GM23338 (cell line): Measurements from ENCODE around the gene ZNF766.

ENCODE experiments used
- CREB1 ChIP-seq: fragments of 250-450 bp; sonication (Bioruptor Pico); IDR thresholded peaks from 2 replicates; pipeline ENCODE4 v1.5.0; 2020; ENCODE audit warnings: low read depth, mild to moderate bottlenecking, moderate library complexity
- CTCF ChIP-seq, 2 experiments: fragments of 200-600 bp in 1 of 2; sonication (generic) in 1 of 2; conservative IDR thresholded peaks; 2 replicates each; pipeline versions ENCODE4 v1.5.1 to v1.6.1; 2016 to 2017; ENCODE audit warnings: antibody characterized with exemption in 2 of 2, low read depth in 2 of 2, mild to moderate bottlenecking in 2 of 2, moderate library complexity in 1 of 2
- ETS1 ChIP-seq: IDR thresholded peaks from 2 replicates; pipeline ENCODE4 v1.6.1; 2016; ENCODE audit warnings: antibody characterized with exemption
- EZH2 ChIP-seq: fragments of 200-600 bp; sonication (generic); IDR thresholded peaks from one replicate; pipeline ENCODE4 v1.8.0; 2017; ENCODE audit warnings: antibody characterized with exemption, mild to moderate bottlenecking, low read depth; ENCODE audit not compliant: unreplicated experiment
- EZH2phosphoT487 ChIP-seq: fragments of 200-600 bp; sonication (generic); IDR thresholded peaks from one replicate; pipeline ENCODE4 v1.8.1; 2018; ENCODE audit warnings: antibody characterized with exemption; ENCODE audit not compliant: unreplicated experiment
- JUNB ChIP-seq: IDR thresholded peaks from one replicate; pipeline ENCODE4 v1.6.1; 2016; ENCODE audit warnings: antibody characterized with exemption; ENCODE audit not compliant: unreplicated experiment
- NANOG ChIP-seq: IDR thresholded peaks from 2 replicates; pipeline ENCODE4 v1.6.1; 2016; ENCODE audit warnings: antibody characterized with exemption, borderline replicate concordance
- POLR2AphosphoS5 ChIP-seq: IDR thresholded peaks from 2 replicates; pipeline ENCODE4 v1.6.1; 2016; ENCODE audit warnings: antibody characterized with exemption, low read depth
- REST ChIP-seq: IDR thresholded peaks from one replicate; pipeline ENCODE4 v1.6.1; 2018; ENCODE audit warnings: antibody characterized with exemption; ENCODE audit not compliant: unreplicated experiment
- ZNF114 ChIP-seq: fragments of 250-450 bp; sonication (Bioruptor Pico); IDR thresholded peaks from 2 replicates; pipeline ENCODE4 v1.5.0; 2020; ENCODE audit warnings: mild to moderate bottlenecking, moderate library complexity
- ZNF331 ChIP-seq: fragments of 250-450 bp; sonication (Bioruptor Pico); IDR thresholded peaks from 2 replicates; pipeline ENCODE4 v1.5.0; 2020; ENCODE audit warnings: low read depth, mild to moderate bottlenecking, moderate library complexity
- ZNF462 ChIP-seq: fragments of 250-450 bp; sonication (Bioruptor Pico); IDR thresholded peaks from 2 replicates; pipeline ENCODE4 v1.5.0; 2020; ENCODE audit warnings: mild to moderate bottlenecking, moderate library complexity

GRCh38 chr19:52322429-52322828, 53.0 kb downstream of the ZNF766 start:
- TF ChIP-seq ZNF114 (CRISPR knock-in tag) (no peak), CTCF (conservative IDR thresholded peaks at IDR 0.05; ENCODE audit: low read depth in 2 of 2) (no peak), EZH2 (no peak), POLR2AphosphoS5 (no peak), JUNB (no peak), EZH2phosphoT487 (no peak), REST (no peak), CREB1 (CRISPR knock-in tag) (no peak), ETS1 (no peak), ZNF462 (CRISPR knock-in tag) (no peak), ZNF331 (CRISPR knock-in tag) (no peak), NANOG (no peak)
